OCI-LY3 (cell line): ENCODE measurements around the gene C1orf116.

ENCODE experiments used
- H2AFZ ChIP-seq: fragments of 200-600, 300-600 bp; shearing (Covaris generic); 2 replicates; pipeline ENCODE4 v1.6.0; 2014; ENCODE audit warnings: antibody characterized with exemption, low read depth, low read length
- H3K27ac ChIP-seq: fragments of 200-600, 300-600 bp; sonication (generic); 2 replicates; pipeline ENCODE4 v1.5.1; 2014; ENCODE audit warnings: mild to moderate bottlenecking, low read length, moderate library complexity, mixed read lengths
- H3K27me3 ChIP-seq: fragments of 200-600, 300-600 bp; sonication (generic); 2 replicates; pipeline ENCODE4 v1.6.1; 2014; ENCODE audit warnings: low read depth, low read length, mixed read lengths
- H3K36me3 ChIP-seq: fragments of 200-600, 300-600 bp; sonication (generic); replicated peaks from 2 replicates; pipeline ENCODE3; 2014; ENCODE audit warnings: low read depth, low read length, mixed read lengths
- H3K4me1 ChIP-seq: fragments of 300-600, 200-600 bp; sonication (generic); 2 replicates; pipeline ENCODE4 v1.6.1; 2014; ENCODE audit warnings: low read length, mixed read lengths
- H3K4me2 ChIP-seq: fragments of 200-600, 300-600 bp; sonication (generic); 2 replicates; pipeline ENCODE4 v1.6.1; 2014; ENCODE audit warnings: low read length, mixed read lengths
- H3K4me3 ChIP-seq: fragments of 300-600, 200-600 bp; sonication (generic); 2 replicates; pipeline ENCODE4 v1.5.1; 2014; ENCODE audit warnings: antibody characterized with exemption, mild to moderate bottlenecking, low read length, moderate library complexity
- H3K79me2 ChIP-seq: fragments of 300-600, 200-600 bp; shearing (Covaris generic); 2 replicates; pipeline ENCODE4 v1.6.1; 2014; ENCODE audit warnings: mild to moderate bottlenecking, low read length, mixed read lengths
- H3K9ac ChIP-seq: fragments of 300-600, 200-600 bp; shearing (Covaris generic); 2 replicates; pipeline ENCODE4 v1.6.0; 2014; ENCODE audit warnings: mild to moderate bottlenecking, low read length, moderate library complexity
- H3K9me3 ChIP-seq: fragments of 200-600, 300-600 bp; shearing (Covaris generic); 2 replicates; pipeline ENCODE4 v1.6.1; 2014; ENCODE audit warnings: low read length, mixed read lengths; ENCODE audit not compliant: insufficient read depth
- H4K20me1 ChIP-seq: fragments of 200-600, 300-600 bp; sonication (generic); 2 replicates; pipeline ENCODE4 v1.6.1; 2016; ENCODE audit warnings: low read length, mixed read lengths; ENCODE audit not compliant: insufficient read depth
- EZH2phosphoT487 ChIP-seq: fragments of 200-600 bp; shearing (Covaris generic); IDR thresholded peaks from 2 replicates; pipeline ENCODE4 v1.6.1; 2018; ENCODE audit warnings: antibody characterized with exemption, mixed run types, low read depth
- TF ChIP-seq, protein P1 (sequence below): fragments of 200-600, 300-600 bp; sonication (generic); IDR thresholded peaks from 2 replicates; pipeline ENCODE4 v1.5.1; 2014; ENCODE audit warnings: antibody characterized with exemption, low read length, low read depth

C1orf116 gene

DNA sequence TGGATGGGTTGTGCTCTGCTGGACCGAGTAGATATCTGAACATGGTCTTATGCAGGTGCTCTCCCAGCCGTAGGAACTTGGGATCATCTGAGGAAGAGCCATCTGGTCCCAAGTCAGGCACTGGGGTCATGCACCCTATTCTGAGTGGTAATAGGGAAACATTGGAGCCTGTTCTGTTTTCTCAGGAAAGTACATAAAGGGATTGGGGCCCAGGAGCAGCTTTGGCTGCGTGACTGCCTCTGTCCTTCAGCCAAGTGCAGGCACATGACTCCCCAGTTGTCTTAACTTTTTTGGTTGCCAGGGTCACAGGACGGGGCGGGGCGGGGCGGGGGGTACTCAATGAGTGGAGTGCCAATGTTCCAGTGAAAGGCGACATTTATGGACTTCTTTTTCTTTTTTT, 32.0 kb upstream of the C1orf116 start:
- no peak overlapping the region for H3K9ac ChIP-seq
- no peak overlapping the region for H3K4me2 ChIP-seq
- H3K79me2 ChIP-seq: no peaks in the 10 kb centered on the region
- no peak for TF ChIP-seq EZH2phosphoT487
- TF ChIP-seq, protein P1, sequence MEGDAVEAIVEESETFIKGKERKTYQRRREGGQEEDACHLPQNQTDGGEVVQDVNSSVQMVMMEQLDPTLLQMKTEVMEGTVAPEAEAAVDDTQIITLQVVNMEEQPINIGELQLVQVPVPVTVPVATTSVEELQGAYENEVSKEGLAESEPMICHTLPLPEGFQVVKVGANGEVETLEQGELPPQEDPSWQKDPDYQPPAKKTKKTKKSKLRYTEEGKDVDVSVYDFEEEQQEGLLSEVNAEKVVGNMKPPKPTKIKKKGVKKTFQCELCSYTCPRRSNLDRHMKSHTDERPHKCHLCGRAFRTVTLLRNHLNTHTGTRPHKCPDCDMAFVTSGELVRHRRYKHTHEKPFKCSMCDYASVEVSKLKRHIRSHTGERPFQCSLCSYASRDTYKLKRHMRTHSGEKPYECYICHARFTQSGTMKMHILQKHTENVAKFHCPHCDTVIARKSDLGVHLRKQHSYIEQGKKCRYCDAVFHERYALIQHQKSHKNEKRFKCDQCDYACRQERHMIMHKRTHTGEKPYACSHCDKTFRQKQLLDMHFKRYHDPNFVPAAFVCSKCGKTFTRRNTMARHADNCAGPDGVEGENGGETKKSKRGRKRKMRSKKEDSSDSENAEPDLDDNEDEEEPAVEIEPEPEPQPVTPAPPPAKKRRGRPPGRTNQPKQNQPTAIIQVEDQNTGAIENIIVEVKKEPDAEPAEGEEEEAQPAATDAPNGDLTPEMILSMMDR: no peak
- H3K9me3 ChIP-seq: no peaks in the 10 kb centered on the region
- peaks cover 19% of the 10 kb centered on the region for H3K36me3 ChIP-seq
- no peaks in the 10 kb centered on the region for H4K20me1 ChIP-seq
- H3K4me3 ChIP-seq: no peak overlapping the region
- H2AFZ ChIP-seq: no peak overlapping the region
- peaks cover 4% of the 10 kb centered on the region for H3K4me1 ChIP-seq
- no peak overlapping the region for H3K27ac ChIP-seq
- no peaks in the 10 kb centered on the region for H3K27me3 ChIP-seq

DNA sequence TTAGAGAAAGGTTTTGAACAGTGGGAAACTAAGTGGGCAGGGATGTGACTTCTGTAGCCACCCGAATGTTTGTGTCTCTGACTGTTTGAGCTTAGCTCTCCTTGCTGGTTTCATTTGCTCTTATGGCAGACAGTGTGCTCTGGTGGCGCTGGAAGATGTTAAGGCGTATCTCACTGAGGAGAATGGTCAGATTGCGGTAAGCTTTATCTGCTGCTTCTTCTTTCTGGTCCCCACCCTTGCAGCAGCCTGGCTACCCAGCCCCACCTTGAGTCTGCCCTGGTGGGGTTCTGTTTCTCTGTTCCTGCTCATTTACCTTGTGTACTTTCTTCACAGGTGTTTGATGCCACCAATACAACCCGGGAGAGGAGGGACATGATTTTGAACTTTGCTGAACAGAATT, 30.5 kb upstream of the C1orf116 start:
- H4K20me1 ChIP-seq: no peaks in the 10 kb centered on the region
- TF ChIP-seq, protein P1: no peak
- TF ChIP-seq EZH2phosphoT487: no peak
- H3K9me3 ChIP-seq: no peaks in the 10 kb centered on the region
- no peak overlapping the region for H3K4me3 ChIP-seq
- H3K79me2 ChIP-seq: no peaks in the 10 kb centered on the region
- H3K9ac ChIP-seq: no peak overlapping the region
- H3K4me1 ChIP-seq: no peaks in the 10 kb centered on the region
- no peak overlapping the region for H2AFZ ChIP-seq
- peaks cover 13% of the 10 kb centered on the region for H3K36me3 ChIP-seq
- no peak overlapping the region for H3K4me2 ChIP-seq
- no peaks in the 10 kb centered on the region for H3K27me3 ChIP-seq
- H3K27ac ChIP-seq: no peak overlapping the region

DNA sequence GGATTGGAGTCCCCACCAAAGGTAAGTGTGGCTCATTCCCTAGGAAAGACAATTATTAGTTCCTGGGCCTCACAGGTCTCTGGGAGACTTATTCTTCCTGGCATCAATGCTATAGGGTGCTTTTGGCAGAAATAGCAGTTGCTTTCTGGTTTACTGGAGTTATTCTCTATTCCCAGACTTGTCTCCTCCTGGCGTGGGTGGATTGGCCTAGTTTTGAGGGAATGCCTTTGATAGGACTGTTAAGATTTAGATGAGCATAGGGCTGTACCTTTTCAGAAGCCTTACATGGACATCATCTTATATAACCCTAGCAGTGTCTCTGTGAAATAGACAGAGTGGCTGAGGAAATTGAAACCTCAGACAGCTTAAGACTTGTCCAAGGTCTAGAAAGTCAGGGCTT, 29.5 kb upstream of the C1orf116 start:
- no peaks in the 10 kb centered on the region for H3K27me3 ChIP-seq
- H3K4me3 ChIP-seq: no peak overlapping the region
- no peak overlapping the region for H3K27ac ChIP-seq
- H2AFZ ChIP-seq: no peak overlapping the region
- no peaks in the 10 kb centered on the region for H3K4me1 ChIP-seq
- H3K9me3 ChIP-seq: no peaks in the 10 kb centered on the region
- no peaks in the 10 kb centered on the region for H3K79me2 ChIP-seq
- H4K20me1 ChIP-seq: no peaks in the 10 kb centered on the region
- peaks cover 15% of the 10 kb centered on the region for H3K36me3 ChIP-seq
- H3K4me2 ChIP-seq: no peak overlapping the region
- TF ChIP-seq, protein P1: no peak
- TF ChIP-seq EZH2phosphoT487: no peak
- no peak overlapping the region for H3K9ac ChIP-seq

DNA sequence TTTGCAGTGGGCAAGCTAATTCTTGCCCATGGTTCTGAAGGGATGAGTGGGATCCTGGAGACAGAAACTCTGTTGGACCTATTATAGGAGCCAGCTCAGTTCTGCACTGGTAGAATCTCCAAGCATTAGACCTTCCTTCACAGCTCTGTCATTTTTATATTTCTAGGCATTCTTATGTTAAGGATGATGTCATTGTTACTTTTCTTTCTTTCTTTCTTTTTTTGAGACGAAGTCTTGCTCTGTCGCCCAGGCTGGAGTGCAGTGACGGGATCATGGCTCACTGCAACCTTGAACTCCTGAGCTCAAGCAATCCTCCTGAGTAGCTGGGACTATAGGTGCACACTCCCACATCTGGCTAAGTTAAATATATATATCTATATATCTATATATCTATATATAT, 28.0 kb upstream of the C1orf116 start:
- Histone ChIP-seq H3K9me3 (no peaks in the 10 kb centered on the region), H3K9ac (no peak overlapping the region), H3K4me2 (no peak overlapping the region), H2AFZ (no peak overlapping the region), H3K4me3 (no peak overlapping the region), H3K27ac (no peak overlapping the region), H3K4me1 (peaks cover 9% of the 10 kb centered on the region), H3K36me3 (peaks cover 15% of the 10 kb centered on the region), H4K20me1 (no peaks in the 10 kb centered on the region), H3K27me3 (no peaks in the 10 kb centered on the region), H3K79me2 (no peaks in the 10 kb centered on the region)
- no peak for TF ChIP-seq EZH2phosphoT487
- TF ChIP-seq, protein P1: no peak
